HG02943 (cell line): ENCODE measurements around the gene DCUN1D1.
"Not testable (repeated sequence)": the region's sequence is repeated elsewhere in the genome, so short reads cannot be mapped to it uniquely, and the experiment has no call there.

ENCODE experiments used
- ATAC-seq: cut with Tn5 transposase; IDR thresholded peaks from one replicate; pipeline ENCODE4 v1.9.1; 2021; ENCODE audit warnings: mild to moderate bottlenecking, low read depth, moderate library complexity; ENCODE audit not compliant: unreplicated experiment

The DCUN1D1 gene

GRCh38 chr3:182980204-182981037, at the start of gene DCUN1D1:
DCUN1D1 (minus strand) TSS chr3:182980538; CDS start chr3:182980489, 49 bp downstream.
- peak; percentile 83 for ATAC-seq

GRCh38 chr3:183028416-183028815, 48.1 kb upstream of the DCUN1D1 start:
- ATAC-seq, result no peak

DNA sequence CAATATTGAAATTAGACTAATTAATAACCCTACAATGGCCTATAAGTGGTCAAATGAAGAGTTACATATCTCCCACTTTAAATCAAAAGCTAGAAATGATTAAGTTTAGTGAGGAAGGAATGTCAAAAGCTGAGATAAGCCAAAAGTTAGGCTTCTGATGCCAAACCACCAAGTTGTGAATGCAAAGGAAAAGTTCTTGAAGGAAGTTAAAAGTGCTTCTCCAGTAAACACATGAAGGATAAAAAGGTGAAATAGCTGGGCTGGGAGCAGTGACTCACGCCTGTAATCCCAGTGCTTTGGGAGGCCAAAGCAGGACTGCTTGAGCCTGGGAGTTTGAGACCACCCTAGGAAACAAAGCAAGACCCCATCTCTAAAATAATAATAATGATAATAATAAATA, 46.9 kb upstream of the DCUN1D1 start:
- ATAC-seq, result no peak

- ATAC-seq, result no peak
Measured at GRCh38 chr3:183022936-183023516, 42.7 kb upstream of the DCUN1D1 start.

- no peak for ATAC-seq
Measured at GRCh38 chr3:183018421-183019192, 38.3 kb upstream of the DCUN1D1 start.

DNA sequence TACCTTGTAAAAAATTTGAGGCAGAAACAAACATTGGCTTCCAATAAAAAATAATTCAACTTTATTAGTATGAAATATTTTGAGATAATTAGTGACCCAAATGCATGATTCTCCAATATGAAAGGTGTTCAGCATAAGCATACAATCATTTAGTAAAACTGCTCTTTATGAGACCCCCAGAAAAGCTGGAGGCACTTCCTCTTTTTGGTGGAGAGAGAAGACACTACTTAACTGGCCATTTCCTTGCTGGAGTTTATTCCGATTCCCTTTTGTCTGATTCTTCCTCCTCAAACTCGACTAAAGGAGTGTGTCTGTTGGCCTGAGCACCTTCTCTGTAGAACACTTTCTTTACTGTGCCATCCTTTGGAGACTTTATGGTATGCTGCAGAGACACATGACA, 34.8 kb upstream of the DCUN1D1 start:
- ATAC-seq, result no peak

- ATAC-seq, result no peak
Measured at GRCh38 chr3:183013856-183014255, 33.5 kb upstream of the DCUN1D1 start.

GRCh38 chr3:183013074-183013473, 32.7 kb upstream of the DCUN1D1 start:
- no peak for ATAC-seq

DNA sequence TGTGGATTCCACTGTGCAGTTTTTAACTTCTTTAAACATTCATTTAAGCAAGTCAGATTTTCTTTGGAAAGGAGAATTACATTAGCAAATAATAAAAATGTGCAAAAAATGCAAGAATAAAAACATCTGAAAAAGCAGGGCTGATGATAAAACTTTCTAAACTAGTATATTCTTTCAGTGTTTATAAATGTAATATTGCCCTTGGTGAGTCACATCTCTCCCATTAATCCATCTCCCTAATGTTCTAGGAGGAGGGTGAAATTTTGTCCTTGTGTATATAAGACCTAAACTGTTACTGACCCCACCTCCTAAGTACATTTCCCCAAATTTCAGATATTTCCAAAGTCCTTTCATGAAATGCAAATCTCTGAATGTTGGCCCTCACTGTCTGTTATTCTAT, 28.5 kb upstream of the DCUN1D1 start:
- ATAC-seq, result no peak

- ATAC-seq, result no peak
Measured at GRCh38 chr3:183008303-183008702, 28.0 kb upstream of the DCUN1D1 start.

- no peak for ATAC-seq
Measured at GRCh38 chr3:183006396-183007002, 26.2 kb upstream of the DCUN1D1 start.

DNA sequence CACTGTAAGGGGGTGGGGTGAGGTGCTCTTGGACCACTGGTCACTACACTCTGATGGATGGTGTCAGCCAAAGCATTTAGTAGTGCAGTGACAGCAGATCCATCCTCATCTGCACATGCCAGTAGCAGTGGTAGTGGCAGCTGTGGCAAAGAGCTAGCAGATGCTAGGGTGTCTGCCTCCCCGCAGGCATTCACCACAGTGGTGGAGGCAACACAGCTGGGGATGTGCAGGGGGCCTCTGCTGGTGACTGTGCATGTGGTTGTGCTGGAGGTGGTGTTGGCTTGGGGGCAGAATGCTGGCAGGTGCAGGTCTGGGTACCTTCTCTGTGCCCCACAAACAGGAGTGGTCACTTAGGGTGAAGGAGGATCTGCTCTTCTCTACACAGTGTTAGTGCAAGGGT, 19.4 kb upstream of the DCUN1D1 start:
- ATAC-seq, result no peak

DNA sequence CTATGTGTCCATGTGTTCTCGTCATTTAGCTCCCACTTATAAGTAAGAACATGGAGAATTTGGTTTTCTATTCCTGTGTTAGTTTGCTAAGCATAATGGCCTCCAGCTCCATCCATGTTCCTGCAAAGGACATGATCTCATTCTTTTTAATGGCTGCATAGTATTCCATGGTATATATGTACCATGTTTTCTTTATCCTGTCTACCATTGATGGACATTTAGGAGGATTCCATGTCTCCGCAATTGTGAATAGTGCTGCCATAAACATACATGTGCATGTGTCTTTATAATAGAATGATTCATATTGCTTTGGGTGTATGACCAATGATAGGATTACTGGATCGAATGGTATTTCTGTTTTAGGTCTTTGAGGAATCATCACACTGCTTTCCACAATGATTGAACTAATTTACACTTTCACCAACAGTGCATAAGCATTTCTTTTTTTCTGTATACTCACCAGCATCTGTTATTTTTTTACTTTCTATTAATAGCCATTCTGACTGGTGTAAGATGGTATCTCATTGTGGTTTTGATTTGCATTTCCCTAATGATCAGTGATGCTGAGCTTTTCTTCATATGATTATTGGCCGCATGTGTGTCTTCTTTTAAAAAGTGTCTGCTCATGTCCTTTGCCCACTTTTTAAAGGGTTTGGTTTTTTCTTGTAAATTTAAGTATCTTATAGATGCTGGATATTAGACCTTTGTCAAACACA, 13.3 kb upstream of the DCUN1D1 start:
- ATAC-seq, result not testable (repeated sequence)

- no peak for ATAC-seq
Measured at GRCh38 chr3:182989566-182989965, 9.2 kb upstream of the DCUN1D1 start.

- ATAC-seq, result no peak
Measured at GRCh38 chr3:182986021-182986420, 5.7 kb upstream of the DCUN1D1 start.

- ATAC-seq, result no peak
Measured at GRCh38 chr3:182983876-182984275, 3.5 kb upstream of the DCUN1D1 start.

GRCh38 chr3:182981038-182981380, 671 bp upstream of the DCUN1D1 start:
- no peak for ATAC-seq

- peak; percentile 12 for ATAC-seq
Measured at GRCh38 chr3:182979674-182980191, 605 bp downstream of the DCUN1D1 start.

GRCh38 chr3:182979103-182979673, 1.1 kb downstream of the DCUN1D1 start:
- no peak for ATAC-seq

DNA sequence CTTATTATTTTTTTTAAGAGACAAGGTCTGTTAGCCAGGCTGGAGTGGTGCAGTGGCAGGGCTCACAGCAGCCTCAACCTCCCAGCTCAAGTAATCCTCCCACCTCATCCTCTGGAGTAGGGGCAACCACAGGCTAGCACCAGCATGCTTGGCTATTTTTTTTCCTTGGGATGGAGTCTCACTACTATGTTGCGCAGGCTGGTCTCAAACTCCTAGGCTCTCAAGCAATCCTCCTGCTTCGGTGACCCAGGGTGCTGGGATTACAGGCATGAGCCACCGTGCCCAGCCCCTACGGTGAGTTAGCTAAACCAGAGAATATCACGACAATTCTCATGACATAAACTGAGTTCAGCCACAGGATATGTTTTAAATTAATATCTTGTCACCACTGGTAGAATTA, 2.0 kb downstream of the DCUN1D1 start:
- ATAC-seq, result no peak
